HEK293 (cell line): ENCODE measurements around the gene SCPEP1.

ENCODE experiments used
- CTCF ChIA-PET: fragments of 350-600 bp; formaldehyde crosslinking; extraction: SDS; loops from one replicate; lab custom pipeline; 2021; ENCODE audit warnings: antibody characterized with exemption; lab: Yijun Ruan, JAX
- POLR2A ChIA-PET: fragments of 300-600 bp; formaldehyde crosslinking; extraction: SDS; loops from one replicate; lab custom pipeline; 2020; ENCODE audit warnings: antibody characterized with exemption, inconsistent platforms; lab: Yijun Ruan, JAX
- H3K27ac ChIP-seq: fragments of 200-500 bp; sonication (Bioruptor generic); 2 replicates; pipeline ENCODE4 v1.5.1; 2014; ENCODE audit warnings: low read depth, low read length, control low read depth, inconsistent platforms; ENCODE audit errors: extremely low read depth
- H3K36me3 ChIP-seq, 2 experiments: fragments of 200-500 bp in 1 of 2; sonication (Bioruptor generic) in 1 of 2; 1 replicate in 1 of 2; 2 replicates in 1 of 2; pipeline ENCODE4 v1.5.1; 2014 to 2017; ENCODE audit warnings: inconsistent platforms in 2 of 2, low read length in 2 of 2; ENCODE audit not compliant: control insufficient read depth in 2 of 2, insufficient read depth in 1 of 2
- H3K4me1 ChIP-seq: fragments of 200-500 bp; sonication (Bioruptor generic); 2 replicates; pipeline ENCODE4 v1.5.1; 2014; ENCODE audit warnings: mild to moderate bottlenecking, low read length, inconsistent platforms; ENCODE audit not compliant: control insufficient read depth, insufficient read depth
- H3K4me3 ChIP-seq: 2 replicates; pipeline ENCODE4 v1.5.1; 2011; ENCODE audit warnings: low read depth, mild to moderate bottlenecking, control low read depth, low read length, moderate library complexity
- H3K9me3 ChIP-seq: fragments of 200-500 bp; sonication (Bioruptor generic); 2 replicates; pipeline ENCODE4 v1.5.1; 2014; ENCODE audit warnings: low read depth, low read length, inconsistent platforms; ENCODE audit not compliant: control insufficient read depth, insufficient read depth
- EGR2 ChIP-seq: fragments of 450-650 bp; formaldehyde crosslinking; IDR thresholded peaks from 2 replicates; pipeline ENCODE4 v1.5.1; 2016; ENCODE audit warnings: low read depth, missing biosample characterization, missing genetic modification characterization
- KLF16 ChIP-seq: fragments of 450-650 bp; formaldehyde crosslinking; IDR thresholded peaks from 2 replicates; pipeline ENCODE4 v1.5.1; 2017; ENCODE audit warnings: missing biosample characterization, missing genetic modification characterization
- KLF9 ChIP-seq: fragments of 450-650 bp; formaldehyde crosslinking; IDR thresholded peaks from 2 replicates; pipeline ENCODE4 v1.5.1; 2016; ENCODE audit warnings: missing biosample characterization, missing genetic modification characterization, low read depth
- MZF1 ChIP-seq: fragments of 450-650 bp; formaldehyde crosslinking; IDR thresholded peaks from 2 replicates; pipeline ENCODE4 v1.5.1; 2017; ENCODE audit warnings: missing biosample characterization, missing genetic modification characterization, borderline replicate concordance
- OSR2 ChIP-seq: fragments of 450-650 bp; formaldehyde crosslinking; IDR thresholded peaks from 2 replicates; pipeline ENCODE4 v1.5.1; 2016; ENCODE audit warnings: missing biosample characterization, missing genetic modification characterization
- PATZ1 ChIP-seq: fragments of 450-650 bp; formaldehyde crosslinking; IDR thresholded peaks from 2 replicates; pipeline ENCODE4 v1.5.1; 2016; ENCODE audit warnings: missing biosample characterization, missing genetic modification characterization
- PBX3 ChIP-seq: sonication (generic); formaldehyde crosslinking; IDR thresholded peaks from 2 replicates; pipeline ENCODE4 v1.8.1; 2022; ENCODE audit warnings: mild to moderate bottlenecking, moderate library complexity, missing genetic modification reagents
- TCF7L2 ChIP-seq: IDR thresholded peaks from 2 replicates; pipeline ENCODE4 v1.6.1; 2011; ENCODE audit warnings: low read depth, mild to moderate bottlenecking, inconsistent platforms, low read length, moderate library complexity, borderline replicate concordance
- YY2 ChIP-seq: fragments of 450-650 bp; formaldehyde crosslinking; IDR thresholded peaks from 2 replicates; pipeline ENCODE4 v1.5.1; 2016; ENCODE audit warnings: missing biosample characterization, missing genetic modification characterization
- ZBTB6 ChIP-seq: fragments of 450-650 bp; formaldehyde crosslinking; IDR thresholded peaks from 2 replicates; pipeline ENCODE4 v1.5.1; 2017; ENCODE audit warnings: missing biosample characterization, missing genetic modification characterization
- ZFP41 ChIP-seq: fragments of 450-650 bp; formaldehyde crosslinking; IDR thresholded peaks from 2 replicates; pipeline ENCODE4 v1.5.1; 2016; ENCODE audit warnings: missing biosample characterization, missing genetic modification characterization, borderline replicate concordance
- ZNF239 ChIP-seq: fragments of 450-650 bp; formaldehyde crosslinking; IDR thresholded peaks from 2 replicates; pipeline ENCODE4 v1.5.1; 2016; ENCODE audit warnings: missing biosample characterization, missing genetic modification characterization
- ZNF266 ChIP-seq: fragments of 450-650 bp; formaldehyde crosslinking; IDR thresholded peaks from 2 replicates; pipeline ENCODE4 v1.5.1; 2016; ENCODE audit warnings: missing biosample characterization, missing genetic modification characterization, low read depth
- ZNF350 ChIP-seq: fragments of 450-650 bp; formaldehyde crosslinking; IDR thresholded peaks from 2 replicates; pipeline ENCODE4 v1.5.0; 2017; ENCODE audit warnings: missing biosample characterization, mild to moderate bottlenecking, missing genetic modification characterization
- ZNF362 ChIP-seq: fragments of 450-650 bp; formaldehyde crosslinking; IDR thresholded peaks from 2 replicates; pipeline ENCODE4 v1.5.1; 2016; ENCODE audit warnings: missing biosample characterization, missing genetic modification characterization
- ZNF366 ChIP-seq: fragments of 450-650 bp; formaldehyde crosslinking; conservative IDR thresholded peaks from 2 replicates; pipeline ENCODE4 v1.5.1; 2016; ENCODE audit warnings: missing biosample characterization, missing genetic modification characterization
- ZNF518A ChIP-seq: fragments of 450-650 bp; formaldehyde crosslinking; conservative IDR thresholded peaks from 2 replicates; pipeline ENCODE4 v1.5.1; 2016; ENCODE audit warnings: low read depth, missing biosample characterization, missing genetic modification characterization
- ZNF585B ChIP-seq: fragments of 450-650 bp; formaldehyde crosslinking; IDR thresholded peaks from 2 replicates; pipeline ENCODE4 v1.5.1; 2016; ENCODE audit warnings: missing biosample characterization, missing genetic modification characterization
- ZNF626 ChIP-seq: fragments of 450-650 bp; sonication (Bioruptor Pico); formaldehyde crosslinking; IDR thresholded peaks from 2 replicates; pipeline ENCODE4 v1.5.1; 2018; ENCODE audit warnings: missing biosample characterization, missing genetic modification characterization, inconsistent platforms
- ZNF776 ChIP-seq: fragments of 450-650 bp; formaldehyde crosslinking; IDR thresholded peaks from 2 replicates; pipeline ENCODE4 v1.5.0; 2017; ENCODE audit warnings: missing biosample characterization, missing genetic modification characterization, borderline replicate concordance
- TF ChIP-seq, protein P1 (sequence below): fragments of 450-650 bp; formaldehyde crosslinking; IDR thresholded peaks from 2 replicates; pipeline ENCODE4 v1.5.1; 2017; ENCODE audit warnings: missing biosample characterization, mild to moderate bottlenecking, missing genetic modification characterization, moderate library complexity

The SCPEP1 gene

GRCh38 chr17:56977673-56978395 is at the start of gene SCPEP1 (continued):
- no peak for TF ChIP-seq PBX3 (CRISPR knock-in tag)
- no peak for TF ChIP-seq EGR2
- no peak for TF ChIP-seq ZNF350 (tag by site-specific recombination)
- TF ChIP-seq ZNF362 (tag by site-specific recombination) = peak; percentile 93
- peak; percentile 54; the same call in 1 of the 2 replicates for TF ChIP-seq KLF9 (tag by site-specific recombination)
- TF ChIP-seq ZNF366 (tag by site-specific recombination) = peak; percentile 80
- no peak for TF ChIP-seq TCF7L2
- TF ChIP-seq, protein P1, sequence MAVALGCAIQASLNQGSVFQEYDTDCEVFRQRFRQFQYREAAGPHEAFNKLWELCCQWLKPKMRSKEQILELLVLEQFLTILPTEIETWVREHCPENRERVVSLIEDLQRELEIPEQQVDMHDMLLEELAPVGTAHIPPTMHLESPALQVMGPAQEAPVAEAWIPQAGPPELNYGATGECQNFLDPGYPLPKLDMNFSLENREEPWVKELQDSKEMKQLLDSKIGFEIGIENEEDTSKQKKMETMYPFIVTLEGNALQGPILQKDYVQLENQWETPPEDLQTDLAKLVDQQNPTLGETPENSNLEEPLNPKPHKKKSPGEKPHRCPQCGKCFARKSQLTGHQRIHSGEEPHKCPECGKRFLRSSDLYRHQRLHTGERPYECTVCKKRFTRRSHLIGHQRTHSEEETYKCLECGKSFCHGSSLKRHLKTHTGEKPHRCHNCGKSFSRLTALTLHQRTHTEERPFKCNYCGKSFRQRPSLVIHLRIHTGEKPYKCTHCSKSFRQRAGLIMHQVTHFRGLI (tag by site-specific recombination) = 0 out of 2 replicates have a peak, but pooled peaks have one; percentile 25
- TF ChIP-seq KLF16 (tag by site-specific recombination) = no peak
- 0 out of 2 replicates have a peak, but pooled peaks have one; percentile 13 for TF ChIP-seq OSR2

- Histone ChIP-seq H3K27ac (no peak overlapping the region), H3K9me3 (no peaks in the 10 kb centered on the region), H3K4me1 (no peaks in the 10 kb centered on the region), H3K4me3 (no peak overlapping the region), H3K36me3 (no peaks in the 10 kb centered on the region)
- ChIA-PET POLR2A (interaction anchor here (1.0 kb wide), 1 partner anchor 15 kb away, joined by 3 read pairs; the partner anchor contains the start of gene TRIM25), CTCF (interaction anchor here (1.0 kb wide), 1 partner anchor 18 kb away, joined by 9 read pairs; no protein-coding TSS in a partner anchor)
- TF ChIP-seq ZNF626 (tag by site-specific recombination) (no peak), YY2 (tag by site-specific recombination) (no peak), ZNF518A (tag by site-specific recombination) (no peak), ZFP41 (tag by site-specific recombination) (no peak), PATZ1 (no peak), ZBTB6 (tag by site-specific recombination) (no peak), ZNF776 (no peak), ZNF585B (tag by site-specific recombination) (no peak), MZF1 (tag by site-specific recombination) (no peak), ZNF239 (tag by site-specific recombination) (no peak), ZNF366 (tag by site-specific recombination) (no peak), ZNF266 (tag by site-specific recombination) (no peak), PBX3 (CRISPR knock-in tag) (no peak), ZNF350 (tag by site-specific recombination) (no peak)
Observed at GRCh38 chr17:56928586-56928985, 49.3 kb upstream of the SCPEP1 start.
